Peyer's patch (tissue), 4 donors: ENCODE measurements around the gene ABCE1. TPM values are rescaled to one million over a fixed set of nuclear protein-coding genes. Genes with fewer than 3 reads are reported as not detected.
A peak's percentile ranks its signal among the peaks of the same experiment; 100 is the strongest.

Experiments used
- DNase-seq, 3 donors: peaks; one replicate each; pipeline ENCODE4 v3.0.0-alpha.2; 2017 to 2019
- H3K27ac ChIP-seq, 4 donors: fragments of 200-600 bp; sonication (generic); one replicate each; pipeline ENCODE4 v1.5.1; 2016 to 2019
- H3K27me3 ChIP-seq, 2 donors: fragments of 200-600 bp; sonication (generic); one replicate each; pipeline ENCODE4 v1.5.1; 2019
- H3K36me3 ChIP-seq, 3 donors: fragments of 200-600 bp; sonication (generic); one replicate each; pipeline ENCODE4 v1.5.1; 2016 to 2019
- H3K4me1 ChIP-seq, 4 donors: fragments of 200-600 bp; sonication (generic); one replicate each; pipeline ENCODE4 v1.5.1; 2016 to 2019
- H3K4me3 ChIP-seq, 4 donors: fragments of 200-600 bp; sonication (generic); 1 replicate in 3 of 4; 2 replicates in 1 of 4; pipeline ENCODE4 v1.5.1; 2016 to 2019; ENCODE audit warnings: mild to moderate bottlenecking in 1 of 4
- H3K9me3 ChIP-seq, 4 donors: fragments of 200-600 bp; sonication (generic); one replicate each; pipeline ENCODE4 v1.5.1; 2016 to 2019; ENCODE audit warnings: mild to moderate bottlenecking in 1 of 4
- CTCF ChIP-seq, 6 experiments: fragments of 450-650 bp in 4 of 6; fragments of 200-600 bp in 2 of 6; sonication (generic) in 1 of 6; IDR thresholded peaks; one replicate each; pipeline ENCODE4 v1.5.1; 2017 to 2019; ENCODE audit warnings: antibody characterized with exemption in 6 of 6, mild to moderate bottlenecking in 3 of 6, moderate library complexity in 1 of 6
- POLR2A ChIP-seq, 2 donors: fragments of 450-650 bp; IDR thresholded peaks; one replicate each; pipeline ENCODE4 v1.5.1; 2017; ENCODE audit warnings: antibody characterized with exemption in 2 of 2, mild to moderate bottlenecking in 2 of 2, moderate library complexity in 2 of 2
- total RNA-seq, 4 donors: library from RNA; depleted of rRNA; stranded (reverse); fragments of >200 nt; gene quantifications; one replicate each; pipeline ENCODE4 v1.1.0, GENCODE V29; 2016

The ABCE1 gene
- total RNA-seq, 4 donors from 2014 or later = 15.4 to 56.9 (median 32.9) TPM

- no peaks in the 10 kb centered on the region for H3K9me3 ChIP-seq
- peaks cover 0 to 18% (median 0%) of the 10 kb centered on the region in 3 donors for H3K36me3 ChIP-seq
- H3K27ac ChIP-seq = no peak overlapping the region
- no peak for DNase-seq
- H3K4me3 ChIP-seq = no peak overlapping the region
- TF ChIP-seq CTCF (IDR thresholded peaks at IDR 0.05) (no peak), POLR2A (IDR thresholded peaks at IDR 0.05) (no peak)
- no peaks in the 10 kb centered on the region for H3K27me3 ChIP-seq
- peaks cover 0 to 12% (median 4%) of the 10 kb centered on the region in 4 donors for H3K4me1 ChIP-seq
Observed at GRCh38 chr4:145102619-145103018, 4.5 kb downstream of the ABCE1 start.

DNA sequence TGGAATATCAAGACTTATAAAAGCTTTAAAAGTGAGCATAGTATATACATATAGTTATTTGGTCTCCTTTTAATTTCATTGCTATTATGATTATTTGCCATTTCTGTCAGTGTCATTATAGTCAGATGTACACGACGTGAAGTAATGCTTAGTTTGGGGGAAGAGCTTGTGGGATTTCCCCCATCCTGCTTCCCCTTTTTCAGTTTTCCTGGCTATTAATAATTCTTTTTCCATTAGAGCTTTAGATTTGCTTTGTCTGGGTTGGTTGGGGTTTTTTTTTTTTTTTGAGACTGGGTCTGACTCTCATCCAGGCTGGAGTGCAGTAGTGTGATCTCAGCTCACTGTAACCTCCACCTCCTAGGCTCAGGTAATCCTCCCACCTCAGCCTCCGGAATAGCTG is 5.4 kb downstream of the ABCE1 start:
- H3K27ac ChIP-seq = no peak overlapping the region
- H3K36me3 ChIP-seq = peaks cover 0 to 26% (median 0%) of the 10 kb centered on the region in 3 donors
- DNase-seq = no peak
- no peaks in the 10 kb centered on the region for H3K9me3 ChIP-seq
- H3K27me3 ChIP-seq = no peaks in the 10 kb centered on the region
- TF ChIP-seq POLR2A (IDR thresholded peaks at IDR 0.05) (no peak), CTCF (IDR thresholded peaks at IDR 0.05) (no peak)
- H3K4me1 ChIP-seq = peaks cover 0 to 12% (median 4%) of the 10 kb centered on the region in 4 donors
- H3K4me3 ChIP-seq = no peak overlapping the region

DNA sequence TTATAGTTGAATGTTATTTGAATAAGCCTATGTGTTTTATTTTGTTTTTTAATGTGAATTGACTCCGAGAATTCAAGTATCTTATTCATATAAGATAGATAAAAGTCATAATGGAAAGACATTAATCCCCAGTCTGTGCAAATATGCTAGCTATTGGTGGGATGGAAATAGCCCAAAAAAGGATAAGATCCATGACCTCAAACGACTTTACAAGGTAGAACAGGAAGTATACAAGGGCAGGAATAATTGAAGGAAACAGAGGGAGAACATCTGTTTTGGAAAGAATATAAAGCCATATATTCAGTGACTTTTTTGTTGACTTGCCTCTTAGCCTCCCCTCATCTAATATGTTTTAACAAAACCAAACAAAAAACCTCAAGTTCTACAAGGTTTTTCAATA is 9.0 kb downstream of the ABCE1 start:
- H3K9me3 ChIP-seq = no peaks in the 10 kb centered on the region
- DNase-seq = no peak
- peaks cover 0 to 59% (median 0%) of the 10 kb centered on the region in 3 donors for H3K36me3 ChIP-seq
- no peaks in the 10 kb centered on the region for H3K4me1 ChIP-seq
- H3K27me3 ChIP-seq = no peaks in the 10 kb centered on the region
- TF ChIP-seq POLR2A (IDR thresholded peaks at IDR 0.05) (no peak), CTCF (IDR thresholded peaks at IDR 0.05) (no peak)
- H3K27ac ChIP-seq = no peak overlapping the region
- no peak overlapping the region for H3K4me3 ChIP-seq

DNA sequence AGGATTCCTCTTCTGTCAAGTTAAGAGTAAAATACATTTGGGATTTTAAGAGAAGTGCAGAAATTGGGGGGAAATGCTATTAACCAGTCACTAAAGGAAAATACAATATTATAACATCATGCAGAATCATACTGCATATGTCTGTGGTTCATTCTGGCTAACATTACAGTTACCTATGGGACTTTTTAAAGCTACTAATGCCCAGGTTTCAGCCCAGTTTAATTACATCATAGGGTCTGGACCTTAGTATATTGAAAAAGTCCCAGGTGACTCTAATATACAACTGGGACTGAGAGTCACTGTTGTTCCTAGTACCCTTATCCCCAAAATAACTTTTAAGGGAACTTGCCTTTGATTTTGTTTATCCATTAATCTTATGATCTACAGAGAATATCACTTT is 10.0 kb downstream of the ABCE1 start:
- Histone ChIP-seq H3K27ac (no peak overlapping the region), H3K4me3 (no peak overlapping the region), H3K9me3 (no peaks in the 10 kb centered on the region), H3K36me3 (peaks cover 0 to 69% (median 0%) of the 10 kb centered on the region in 3 donors), H3K4me1 (no peaks in the 10 kb centered on the region), H3K27me3 (no peaks in the 10 kb centered on the region)
- no peak for DNase-seq
- TF ChIP-seq CTCF (IDR thresholded peaks at IDR 0.05) = no peak
- no peak for TF ChIP-seq POLR2A (IDR thresholded peaks at IDR 0.05)

- Histone ChIP-seq H3K36me3 (peaks cover 0 to 74% (median 0%) of the 10 kb centered on the region in 3 donors), H3K4me1 (no peaks in the 10 kb centered on the region), H3K27me3 (no peaks in the 10 kb centered on the region), H3K27ac (peak overlapping the region in 1 of 4 donors; percentile 9), H3K4me3 (no peak overlapping the region), H3K9me3 (no peaks in the 10 kb centered on the region)
- DNase-seq = no peak
- TF ChIP-seq CTCF (IDR thresholded peaks at IDR 0.05) (no peak), POLR2A (IDR thresholded peaks at IDR 0.05) (no peak)
Observed at GRCh38 chr4:145125396-145125795, 27.3 kb downstream of the ABCE1 start.

- H3K4me3 ChIP-seq = no peak overlapping the region
- peaks cover 0 to 31% (median 0%) of the 10 kb centered on the region in 3 donors for H3K36me3 ChIP-seq
- no peaks in the 10 kb centered on the region for H3K9me3 ChIP-seq
- TF ChIP-seq POLR2A (IDR thresholded peaks at IDR 0.05) (no peak), CTCF (IDR thresholded peaks at IDR 0.05) (no peak)
- no peaks in the 10 kb centered on the region for H3K27me3 ChIP-seq
- DNase-seq = no peak
- H3K4me1 ChIP-seq = no peaks in the 10 kb centered on the region
- no peak overlapping the region for H3K27ac ChIP-seq
Observed at GRCh38 chr4:145130130-145130529, 32.0 kb downstream of the ABCE1 start.
